Activated T-cell treated with anti-CD3 and anti-CD28 coated beads, Interleukin-2, amount 50 U/mL, for 24 hours (primary cell): ENCODE measurements around the gene NMNAT2.
"Not testable (repeated sequence)": the region's sequence is repeated elsewhere in the genome, so short reads cannot be mapped to it uniquely, and the experiment has no call there.

Experiments
- DNase-seq: peaks from one replicate; pipeline ENCODE4 v3.0.0-alpha.2; 2020
- H3K27ac Mint-ChIP-seq: 2 replicates; pipeline ENCODE4 v1.8.0; 2020; ENCODE audit warnings: mild to moderate bottlenecking, mixed read lengths
- H3K27me3 Mint-ChIP-seq: 2 replicates; pipeline ENCODE4 v1.8.0; 2020; ENCODE audit warnings: mixed read lengths
- H3K36me3 Mint-ChIP-seq: 2 replicates; pipeline ENCODE4 v1.8.0; 2020; ENCODE audit warnings: low read depth, mixed read lengths
- H3K4me1 Mint-ChIP-seq: 2 replicates; pipeline ENCODE4 v1.8.0; 2020; ENCODE audit warnings: low read depth, mixed read lengths
- H3K4me3 Mint-ChIP-seq: 2 replicates; pipeline ENCODE4 v1.8.0; 2020; ENCODE audit warnings: mild to moderate bottlenecking, moderate library complexity, mixed read lengths
- H3K9me3 Mint-ChIP-seq: 2 replicates; pipeline ENCODE4 v1.8.0; 2020; ENCODE audit warnings: mixed read lengths

NMNAT2 gene

GRCh38 chr1:183247066-183247465 lies 171.1 kb downstream of the NMNAT2 start:
- Mint-ChIP-seq H3K4me3 (no peak overlapping the region), H3K36me3 (no peaks in the 10 kb centered on the region), H3K4me1 (no peaks in the 10 kb centered on the region), H3K27me3 (peaks cover 32% of the 10 kb centered on the region), H3K27ac (no peak overlapping the region), H3K9me3 (no peaks in the 10 kb centered on the region)
- DNase-seq: no peak

GRCh38 chr1:183246436-183246835 lies 171.7 kb downstream of the NMNAT2 start:
- H3K27me3 Mint-ChIP-seq: peaks cover 29% of the 10 kb centered on the region
- H3K4me3 Mint-ChIP-seq: no peak overlapping the region
- no peak overlapping the region for H3K27ac Mint-ChIP-seq
- DNase-seq: no peak
- H3K9me3 Mint-ChIP-seq: no peaks in the 10 kb centered on the region
- no peaks in the 10 kb centered on the region for H3K36me3 Mint-ChIP-seq
- no peaks in the 10 kb centered on the region for H3K4me1 Mint-ChIP-seq

DNA sequence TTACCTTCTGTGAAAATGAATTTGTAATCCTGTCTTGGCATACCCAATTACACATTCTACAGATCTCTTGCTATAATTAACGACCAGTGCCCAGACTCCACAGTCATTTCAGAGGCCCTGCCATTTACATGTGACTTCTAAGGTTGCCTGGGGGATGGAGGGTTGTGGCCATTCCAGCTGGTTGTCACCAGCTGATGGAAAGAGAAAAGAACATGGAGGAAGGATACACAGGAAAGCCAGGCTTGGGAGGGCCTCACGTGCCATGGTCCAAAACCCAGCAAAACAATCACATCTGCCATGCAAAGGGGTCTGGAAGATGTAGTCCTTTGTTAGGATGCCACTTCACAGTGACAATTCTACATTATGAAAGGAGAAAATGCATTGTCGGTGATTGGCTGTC lies 172.8 kb downstream of the NMNAT2 start:
- H3K27me3 Mint-ChIP-seq: peaks cover 25% of the 10 kb centered on the region
- no peaks in the 10 kb centered on the region for H3K36me3 Mint-ChIP-seq
- no peak for DNase-seq
- H3K9me3 Mint-ChIP-seq: no peaks in the 10 kb centered on the region
- H3K4me1 Mint-ChIP-seq: no peaks in the 10 kb centered on the region
- H3K4me3 Mint-ChIP-seq: no peak overlapping the region
- no peak overlapping the region for H3K27ac Mint-ChIP-seq

GRCh38 chr1:183244466-183244865 lies 173.7 kb downstream of the NMNAT2 start:
- Mint-ChIP-seq H3K36me3 (no peaks in the 10 kb centered on the region), H3K9me3 (no peaks in the 10 kb centered on the region)
- DNase-seq: no peak

DNA sequence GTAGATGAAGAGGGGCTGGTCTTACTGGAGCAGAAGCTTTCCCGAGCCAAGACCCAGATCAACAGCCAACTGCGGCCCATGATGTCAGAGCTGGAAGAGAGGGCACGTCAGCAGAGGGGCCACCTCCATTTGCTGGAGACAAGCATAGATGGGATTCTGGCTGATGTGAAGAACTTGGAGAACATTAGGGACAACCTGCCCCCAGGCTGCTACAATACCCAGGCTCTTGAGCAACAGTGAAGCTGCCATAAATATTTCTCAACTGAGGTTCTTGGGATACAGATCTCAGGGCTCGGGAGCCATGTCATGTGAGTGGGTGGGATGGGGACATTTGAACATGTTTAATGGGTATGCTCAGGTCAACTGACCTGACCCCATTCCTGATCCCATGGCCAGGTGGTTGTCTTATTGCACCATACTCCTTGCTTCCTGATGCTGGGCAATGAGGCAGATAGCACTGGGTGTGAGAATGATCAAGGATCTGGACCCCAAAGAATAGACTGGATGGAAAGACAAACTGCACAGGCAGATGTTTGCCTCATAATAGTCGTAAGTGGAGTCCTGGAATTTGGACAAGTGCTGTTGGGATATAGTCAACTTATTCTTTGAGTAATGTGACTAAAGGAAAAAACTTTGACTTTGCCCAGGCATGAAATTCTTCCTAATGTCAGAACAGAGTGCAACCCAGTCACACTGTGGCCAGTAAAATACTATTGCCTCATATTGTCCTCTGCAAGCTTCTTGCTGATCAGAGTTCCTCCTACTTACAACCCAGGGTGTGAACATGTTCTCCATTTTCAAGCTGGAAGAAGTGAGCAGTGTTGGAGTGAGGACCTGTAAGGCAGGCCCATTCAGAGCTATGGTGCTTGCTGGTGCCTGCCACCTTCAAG lies 174.8 kb downstream of the NMNAT2 start:
- peaks cover 18% of the 10 kb centered on the region for H3K27me3 Mint-ChIP-seq
- no peaks in the 10 kb centered on the region for H3K36me3 Mint-ChIP-seq
- no peak for DNase-seq
- no peak overlapping the region for H3K4me3 Mint-ChIP-seq
- no peak overlapping the region for H3K27ac Mint-ChIP-seq
- H3K9me3 Mint-ChIP-seq: no peaks in the 10 kb centered on the region
- no peaks in the 10 kb centered on the region for H3K4me1 Mint-ChIP-seq

More at GRCh38 chr1:183244466-183244865, 173.7 kb downstream of the NMNAT2 start:
- peaks cover 25% of the 10 kb centered on the region for H3K27me3 Mint-ChIP-seq
- no peaks in the 10 kb centered on the region for H3K4me1 Mint-ChIP-seq
- H3K27ac Mint-ChIP-seq: no peak overlapping the region
- no peak overlapping the region for H3K4me3 Mint-ChIP-seq

DNA sequence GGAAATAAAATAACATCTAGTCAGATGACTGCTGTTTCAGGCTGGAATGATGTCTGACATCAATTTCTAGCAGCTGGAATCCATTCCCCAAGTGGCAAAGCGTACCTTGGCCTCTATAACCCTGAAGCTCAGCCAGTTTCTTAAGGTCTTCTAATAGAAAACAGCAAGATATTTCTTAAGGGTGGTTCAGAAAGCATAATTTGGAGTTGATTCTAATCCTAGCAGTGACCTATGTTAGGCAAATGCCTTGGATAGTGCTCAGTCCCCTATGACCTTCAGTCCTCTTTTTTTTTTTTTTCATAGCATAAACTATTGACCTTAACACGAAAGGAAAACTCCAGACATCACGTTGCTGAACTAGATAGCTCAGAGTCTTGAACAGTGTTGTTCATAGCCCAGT lies 175.6 kb downstream of the NMNAT2 start:
- Mint-ChIP-seq H3K4me3 (no peak overlapping the region), H3K9me3 (no peaks in the 10 kb centered on the region), H3K36me3 (no peaks in the 10 kb centered on the region), H3K4me1 (no peaks in the 10 kb centered on the region), H3K27ac (no peak overlapping the region), H3K27me3 (peaks cover 18% of the 10 kb centered on the region)
- no peak for DNase-seq

DNA sequence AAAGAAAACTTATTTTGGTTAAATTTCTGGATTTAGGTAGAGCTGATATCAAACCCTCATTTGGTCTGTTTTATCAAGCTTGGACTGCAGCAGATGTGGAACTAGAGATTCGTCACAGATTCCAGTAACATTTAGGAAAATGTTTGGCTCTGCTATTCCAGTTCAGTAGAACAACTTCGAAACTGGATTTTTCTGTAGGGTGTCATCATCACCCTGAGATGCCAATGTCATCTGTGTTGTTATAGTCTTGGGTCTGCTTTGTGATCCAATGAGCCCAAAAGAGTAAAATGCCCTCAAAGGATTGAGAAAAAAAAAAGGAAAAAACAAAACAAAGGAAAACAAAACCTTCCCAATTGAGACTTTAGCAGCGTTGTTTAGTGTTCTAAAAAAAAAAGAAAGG lies 176.7 kb downstream of the NMNAT2 start:
- no peaks in the 10 kb centered on the region for H3K4me1 Mint-ChIP-seq
- no peak for DNase-seq
- H3K27me3 Mint-ChIP-seq: peaks cover 13% of the 10 kb centered on the region
- no peaks in the 10 kb centered on the region for H3K9me3 Mint-ChIP-seq
- no peak overlapping the region for H3K27ac Mint-ChIP-seq
- no peak overlapping the region for H3K4me3 Mint-ChIP-seq
- H3K36me3 Mint-ChIP-seq: no peaks in the 10 kb centered on the region

DNA sequence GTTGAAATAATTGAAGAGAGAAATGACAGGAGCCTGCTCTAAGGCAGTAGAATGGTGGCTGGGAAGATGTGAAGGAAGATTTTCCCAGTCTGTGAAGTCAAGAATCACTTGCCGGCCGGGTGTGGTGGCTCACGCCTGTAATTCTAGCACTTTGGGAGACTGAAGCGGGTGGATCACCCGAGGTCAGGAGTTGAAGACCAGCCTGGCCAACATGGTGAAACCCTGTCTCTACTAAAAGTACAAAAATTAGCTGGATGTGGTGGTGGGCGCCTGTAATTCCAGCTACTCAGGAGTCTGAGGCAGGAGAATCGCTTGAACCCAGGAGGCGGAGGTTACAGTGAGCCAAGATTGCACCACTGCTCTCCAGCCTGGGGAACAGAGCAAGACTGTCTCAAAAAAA lies 177.3 kb downstream of the NMNAT2 start:
- H3K4me3 Mint-ChIP-seq, H3K27me3 Mint-ChIP-seq, DNase-seq, H3K27ac Mint-ChIP-seq, H3K4me1 Mint-ChIP-seq, H3K9me3 Mint-ChIP-seq, H3K36me3 Mint-ChIP-seq: not testable (repeated sequence)

DNA sequence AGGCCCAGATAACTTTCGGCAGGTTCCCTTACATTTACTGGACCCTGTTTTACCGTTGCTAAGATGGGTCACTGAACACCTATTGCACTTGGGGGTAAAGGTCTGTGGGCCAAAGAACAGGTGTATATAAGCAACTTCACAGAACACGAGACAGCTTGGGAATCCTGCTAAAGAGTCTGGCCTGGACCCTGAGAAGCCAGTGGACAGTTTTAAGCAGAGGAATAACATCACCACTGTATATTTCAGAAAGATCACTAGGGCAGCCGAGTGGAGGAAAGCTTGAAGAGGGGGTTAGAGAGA lies 177.7 kb downstream of the NMNAT2 start:
- Mint-ChIP-seq H3K9me3 (no peaks in the 10 kb centered on the region), H3K27ac (no peak overlapping the region), H3K4me3 (no peak overlapping the region), H3K27me3 (peaks cover 6% of the 10 kb centered on the region), H3K36me3 (no peaks in the 10 kb centered on the region), H3K4me1 (no peaks in the 10 kb centered on the region)
- no peak for DNase-seq

GRCh38 chr1:183239793-183240525 lies 178.2 kb downstream of the NMNAT2 start:
- no peak for DNase-seq
- Mint-ChIP-seq H3K9me3 (no peaks in the 10 kb centered on the region), H3K27me3 (peaks cover 3% of the 10 kb centered on the region), H3K4me3 (no peak overlapping the region), H3K4me1 (no peaks in the 10 kb centered on the region), H3K36me3 (no peaks in the 10 kb centered on the region), H3K27ac (no peak overlapping the region)

GRCh38 chr1:183239220-183239742 lies 178.9 kb downstream of the NMNAT2 start:
- no peak overlapping the region for H3K27ac Mint-ChIP-seq

DNA sequence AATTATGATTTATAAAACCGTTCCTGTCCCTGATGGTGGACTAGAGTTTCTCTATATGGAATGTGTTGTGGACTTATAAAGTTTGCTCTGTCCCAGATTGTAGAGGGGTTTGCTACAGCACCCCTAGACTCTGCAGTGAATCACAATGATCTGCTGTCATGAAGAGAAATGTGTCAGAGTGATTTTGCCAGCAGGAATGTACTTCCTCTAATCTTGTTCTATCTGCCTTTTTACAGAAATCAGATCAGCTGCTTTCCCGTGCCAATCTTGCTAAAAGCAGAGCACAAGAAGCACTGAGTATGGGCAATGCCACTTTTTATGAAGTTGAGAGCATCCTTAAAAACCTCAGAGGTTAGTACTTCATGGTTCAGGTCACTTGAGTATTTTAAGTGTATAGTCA lies 180.1 kb downstream of the NMNAT2 start:
- Mint-ChIP-seq H3K4me1 (no peaks in the 10 kb centered on the region), H3K4me3 (no peak overlapping the region), H3K36me3 (no peaks in the 10 kb centered on the region), H3K27me3 (peaks cover 3% of the 10 kb centered on the region), H3K9me3 (no peaks in the 10 kb centered on the region), H3K27ac (no peak overlapping the region)
- DNase-seq: no peak

More at GRCh38 chr1:183239220-183239742, 178.9 kb downstream of the NMNAT2 start:
- H3K27me3 Mint-ChIP-seq: peaks cover 3% of the 10 kb centered on the region
- H3K36me3 Mint-ChIP-seq: no peaks in the 10 kb centered on the region
- H3K9me3 Mint-ChIP-seq: no peaks in the 10 kb centered on the region
- no peak overlapping the region for H3K4me3 Mint-ChIP-seq
- no peaks in the 10 kb centered on the region for H3K4me1 Mint-ChIP-seq
- no peak for DNase-seq

GRCh38 chr1:183237046-183237445 lies 181.1 kb downstream of the NMNAT2 start:
- Mint-ChIP-seq H3K4me3 (no peak overlapping the region), H3K27ac (no peak overlapping the region), H3K27me3 (peaks cover under 1% of the 10 kb centered on the region), H3K9me3 (no peaks in the 10 kb centered on the region), H3K36me3 (no peaks in the 10 kb centered on the region), H3K4me1 (no peaks in the 10 kb centered on the region)
- DNase-seq: no peak

DNA sequence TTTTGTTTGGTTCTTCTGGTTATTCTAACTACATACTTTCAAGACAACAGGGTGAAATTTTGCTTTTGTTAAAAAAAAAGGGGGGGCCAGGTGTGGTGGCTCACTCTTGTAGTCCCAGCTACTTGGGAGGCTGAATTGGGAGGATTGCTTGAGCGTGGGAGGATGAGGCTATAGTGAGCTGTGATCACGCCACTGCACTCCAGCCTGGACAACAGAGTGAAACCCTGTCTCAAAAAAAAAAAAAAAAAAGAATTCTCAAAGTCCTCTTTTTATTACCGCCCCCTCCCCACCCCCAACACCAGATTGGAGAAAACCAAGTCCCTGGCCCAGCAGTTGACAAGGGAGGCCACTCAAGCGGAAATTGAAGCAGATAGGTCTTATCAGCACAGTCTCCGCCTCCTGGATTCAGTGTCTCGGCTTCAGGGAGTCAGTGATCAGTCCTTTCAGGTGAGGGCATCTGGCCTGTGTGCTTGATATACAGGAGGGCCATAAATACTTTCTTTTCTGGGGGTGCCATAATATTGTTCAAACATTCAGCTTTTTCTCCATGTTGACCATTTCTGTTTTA lies 181.9 kb downstream of the NMNAT2 start:
- Mint-ChIP-seq H3K36me3 (no peaks in the 10 kb centered on the region), H3K27ac (no peak overlapping the region), H3K9me3 (no peaks in the 10 kb centered on the region), H3K4me3 (no peak overlapping the region), H3K27me3 (no peaks in the 10 kb centered on the region), H3K4me1 (no peaks in the 10 kb centered on the region)
- no peak for DNase-seq

DNA sequence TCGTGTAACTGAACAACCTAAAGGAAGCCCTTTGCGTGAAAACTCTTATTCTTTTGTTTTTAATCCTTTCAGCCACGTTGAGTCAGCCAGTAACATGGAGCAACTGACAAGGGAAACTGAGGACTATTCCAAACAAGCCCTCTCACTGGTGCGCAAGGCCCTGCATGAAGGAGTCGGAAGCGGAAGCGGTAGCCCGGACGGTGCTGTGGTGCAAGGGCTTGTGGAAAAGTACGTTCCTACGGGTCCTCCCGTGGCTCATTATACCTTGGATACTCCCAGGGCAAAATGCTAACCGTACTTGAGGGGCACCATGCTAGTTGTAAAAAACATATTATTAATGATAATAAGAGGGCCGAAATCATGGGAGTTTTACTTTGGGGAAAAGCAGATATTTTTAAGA lies 182.7 kb downstream of the NMNAT2 start:
- no peaks in the 10 kb centered on the region for H3K4me1 Mint-ChIP-seq
- no peaks in the 10 kb centered on the region for H3K27me3 Mint-ChIP-seq
- H3K36me3 Mint-ChIP-seq: no peaks in the 10 kb centered on the region
- H3K27ac Mint-ChIP-seq: no peak overlapping the region
- no peaks in the 10 kb centered on the region for H3K9me3 Mint-ChIP-seq
- no peak for DNase-seq
- no peak overlapping the region for H3K4me3 Mint-ChIP-seq
